Duodenal mucosa (tissue), 2 donors: ENCODE data around the gene MBNL2.
"Not testable (repeated sequence)": the region's sequence is repeated elsewhere in the genome, so short reads cannot be mapped to it uniquely, and the experiment has no call there.

Experiments used
- H3K27ac ChIP-seq: one replicate; pipeline ENCODE4 v1.7.0; 2013; ENCODE audit warnings: low read depth, low read length
- H3K27me3 ChIP-seq, 2 donors: one replicate each; pipeline ENCODE4 v1.7.0; 2013; ENCODE audit warnings: low read length in 2 of 2, control low read depth in 1 of 2; ENCODE audit not compliant: insufficient read depth in 2 of 2, control insufficient read depth in 1 of 2
- H3K36me3 ChIP-seq, 2 donors: one replicate each; pipeline ENCODE4 v1.7.0; 2013; ENCODE audit warnings: low read length in 2 of 2, control low read depth in 1 of 2; ENCODE audit not compliant: insufficient read depth in 2 of 2, control insufficient read depth in 1 of 2
- H3K4me1 ChIP-seq, 2 donors: one replicate each; pipeline ENCODE4 v1.7.0; 2013; ENCODE audit warnings: low read length in 2 of 2, control low read depth in 1 of 2; ENCODE audit not compliant: insufficient read depth in 2 of 2, control insufficient read depth in 1 of 2
- H3K4me3 ChIP-seq, 2 donors: one replicate each; pipeline ENCODE4 v1.7.0; 2013; ENCODE audit warnings: low read length in 2 of 2, low read depth in 1 of 2
- H3K9ac ChIP-seq, 2 donors: one replicate each; pipeline ENCODE4 v1.7.0; 2013; ENCODE audit warnings: low read length in 2 of 2, low read depth in 1 of 2
- H3K9me3 ChIP-seq, 2 donors: one replicate each; pipeline ENCODE4 v1.7.0; 2013; ENCODE audit warnings: low read length in 2 of 2, control low read depth in 1 of 2; ENCODE audit not compliant: control insufficient read depth in 1 of 2

Gene MBNL2

DNA sequence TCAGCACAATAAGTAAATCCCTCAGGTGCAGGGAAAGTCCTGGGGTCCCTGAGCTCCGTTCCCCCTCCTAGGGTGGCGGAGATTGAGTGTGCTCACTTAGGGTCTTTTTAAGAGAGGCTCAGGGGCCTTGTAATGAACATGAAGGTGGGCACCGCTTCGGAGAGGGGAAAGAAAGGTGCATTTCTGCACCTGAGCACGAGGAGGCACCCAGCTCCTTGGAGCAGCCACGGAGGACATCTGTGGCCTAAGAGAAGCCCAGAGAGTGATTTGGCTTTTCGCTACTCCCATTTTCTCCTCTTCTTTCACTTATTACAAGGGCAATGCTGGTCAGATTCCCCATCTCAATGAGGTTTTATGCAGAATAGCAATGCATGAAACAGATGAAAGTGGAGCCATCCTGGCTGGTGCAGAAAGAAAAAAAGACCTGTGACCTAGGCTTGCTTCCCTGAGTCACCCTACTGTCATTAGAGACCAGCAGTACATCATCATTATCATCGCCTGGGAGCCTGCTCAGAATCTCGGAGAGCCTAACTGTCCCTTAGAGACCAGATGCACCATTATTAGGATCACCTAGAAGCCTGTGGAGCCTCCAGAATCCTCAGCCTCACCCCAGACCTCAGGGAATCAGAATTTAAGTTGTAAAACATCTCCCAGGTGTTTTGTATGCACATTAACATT lies 125.3 kb downstream of the MBNL2 start:
- no peaks in the 10 kb centered on the region for H3K27me3 ChIP-seq
- H3K9ac ChIP-seq: no peak overlapping the region
- H3K27ac ChIP-seq: no peak overlapping the region
- no peak overlapping the region for H3K4me3 ChIP-seq
- peaks cover 12 to 24% of the 10 kb centered on the region in 2 donors for H3K4me1 ChIP-seq
- H3K36me3 ChIP-seq: peaks cover 17 to 45% of the 10 kb centered on the region in 2 donors
- H3K9me3 ChIP-seq: peaks cover 0 to 9% of the 10 kb centered on the region in 2 donors

DNA sequence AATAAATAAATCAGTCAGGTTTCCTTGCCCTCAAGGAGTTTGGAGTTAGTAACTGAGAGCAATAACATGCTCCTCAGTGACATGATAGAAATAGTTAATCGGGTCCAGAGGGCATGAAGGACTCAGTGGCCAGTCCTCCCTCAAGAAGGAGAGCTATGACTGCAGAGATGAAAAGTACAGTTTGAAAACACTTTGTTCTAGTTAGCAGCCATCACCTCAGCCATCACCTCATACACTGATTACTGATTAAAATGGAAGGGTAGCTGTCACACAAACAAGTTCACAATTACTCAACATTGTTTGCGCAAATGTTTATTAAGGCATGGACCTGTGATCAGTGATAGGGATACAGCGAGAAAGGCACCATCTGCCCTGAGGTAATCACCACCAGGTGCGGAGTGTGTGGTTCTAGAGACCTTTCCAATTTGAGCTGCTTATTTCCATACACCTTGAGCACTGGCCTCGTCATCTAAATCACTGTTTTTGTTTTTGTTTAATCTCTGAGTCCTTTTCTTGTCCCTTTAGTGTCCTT lies 126.5 kb downstream of the MBNL2 start:
- H3K9ac ChIP-seq: no peak overlapping the region
- peaks cover 22 to 51% of the 10 kb centered on the region in 2 donors for H3K36me3 ChIP-seq
- H3K27ac ChIP-seq: no peak overlapping the region
- H3K4me3 ChIP-seq: no peak overlapping the region
- H3K4me1 ChIP-seq: peaks cover under 1 to 12% of the 10 kb centered on the region in 2 donors
- H3K9me3 ChIP-seq: peaks cover 0 to 9% of the 10 kb centered on the region in 2 donors
- H3K27me3 ChIP-seq: no peaks in the 10 kb centered on the region

DNA sequence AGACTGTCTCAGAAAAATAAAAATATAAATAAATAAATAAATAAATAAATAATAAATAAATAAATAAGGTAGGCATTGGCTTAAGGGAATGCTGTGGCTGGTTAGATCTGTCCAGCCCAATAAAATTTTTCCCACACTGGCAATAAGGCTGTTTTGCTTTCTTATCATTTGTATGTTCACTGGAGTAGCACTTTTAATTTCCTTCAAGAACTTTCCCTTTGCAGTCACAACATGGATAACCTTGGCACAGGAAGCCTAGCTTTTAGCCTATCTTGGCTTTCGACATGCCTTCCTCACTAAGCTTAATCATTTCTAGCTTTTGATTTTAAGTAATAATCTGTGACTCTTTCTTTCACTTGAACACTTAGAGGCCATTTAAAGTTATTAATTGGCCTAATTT lies 129.9 kb downstream of the MBNL2 start:
- H3K9ac ChIP-seq, H3K9me3 ChIP-seq, H3K4me3 ChIP-seq, H3K4me1 ChIP-seq, H3K27me3 ChIP-seq, H3K27ac ChIP-seq: not testable (repeated sequence)
- H3K36me3 ChIP-seq: peaks cover 27 to 60% of the 10 kb centered on the region in 2 donors

DNA sequence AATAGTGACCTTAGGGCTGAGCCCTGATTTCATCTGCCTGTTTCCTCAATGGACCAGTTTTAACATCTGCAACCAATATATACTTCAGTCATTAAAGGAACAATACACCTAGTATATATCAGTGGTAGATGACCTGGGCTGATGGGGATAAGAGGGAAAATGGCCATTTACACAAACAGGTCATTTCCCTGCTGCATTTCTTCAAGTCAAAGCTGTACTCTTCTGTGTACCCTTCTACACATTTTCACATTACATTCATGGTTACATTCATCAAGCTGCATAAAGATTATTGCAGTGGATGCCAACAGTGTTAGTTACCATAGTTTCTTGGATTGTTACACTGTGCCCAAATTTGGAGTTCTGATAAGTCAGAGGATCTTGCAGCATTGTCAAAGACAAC lies 130.7 kb downstream of the MBNL2 start:
- H3K4me3 ChIP-seq: no peak overlapping the region
- no peaks in the 10 kb centered on the region for H3K4me1 ChIP-seq
- peaks cover 0 to 9% of the 10 kb centered on the region in 2 donors for H3K9me3 ChIP-seq
- peaks cover 34 to 58% of the 10 kb centered on the region in 2 donors for H3K36me3 ChIP-seq
- H3K27ac ChIP-seq: no peak overlapping the region
- H3K9ac ChIP-seq: no peak overlapping the region
- H3K27me3 ChIP-seq: no peaks in the 10 kb centered on the region

DNA sequence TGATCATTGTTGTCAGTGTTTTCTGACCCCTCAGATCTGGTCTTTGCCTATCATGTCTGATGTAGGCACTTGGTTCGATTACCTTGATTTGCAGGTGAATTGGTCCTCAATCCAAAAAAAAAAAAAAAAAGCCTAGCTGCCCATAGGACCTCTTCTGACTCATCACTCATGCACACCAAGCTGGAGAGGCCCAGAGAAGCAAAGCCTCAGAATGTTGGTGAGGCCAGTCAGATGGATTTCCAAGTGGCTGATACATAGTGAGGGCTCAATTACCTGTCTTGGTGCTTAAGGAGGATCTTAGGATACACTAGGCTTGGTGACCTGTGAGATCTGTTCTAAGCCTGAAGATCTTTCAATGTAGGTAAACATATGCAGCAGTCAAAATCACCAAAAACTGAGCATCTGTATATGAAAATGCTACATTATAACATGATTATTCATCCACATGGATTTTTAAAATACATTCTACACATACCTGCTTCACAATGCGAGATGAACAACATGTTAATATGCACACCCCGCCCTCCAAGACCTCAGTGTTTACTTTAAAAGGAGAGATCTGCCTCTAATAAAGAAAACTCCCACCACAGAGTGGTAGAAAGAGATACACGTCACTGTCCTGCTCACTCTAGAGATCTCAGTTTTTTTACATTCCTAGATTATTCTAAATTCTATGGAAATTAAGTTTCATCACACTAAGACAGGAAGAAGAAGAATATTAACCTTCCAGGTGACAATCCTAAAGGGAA lies 132.0 kb downstream of the MBNL2 start:
- Histone ChIP-seq H3K27ac (no peak overlapping the region), H3K27me3 (no peaks in the 10 kb centered on the region), H3K36me3 (peaks cover 28 to 52% of the 10 kb centered on the region in 2 donors), H3K9me3 (peaks cover 0 to 9% of the 10 kb centered on the region in 2 donors), H3K9ac (no peak overlapping the region), H3K4me1 (no peaks in the 10 kb centered on the region), H3K4me3 (no peak overlapping the region)

DNA sequence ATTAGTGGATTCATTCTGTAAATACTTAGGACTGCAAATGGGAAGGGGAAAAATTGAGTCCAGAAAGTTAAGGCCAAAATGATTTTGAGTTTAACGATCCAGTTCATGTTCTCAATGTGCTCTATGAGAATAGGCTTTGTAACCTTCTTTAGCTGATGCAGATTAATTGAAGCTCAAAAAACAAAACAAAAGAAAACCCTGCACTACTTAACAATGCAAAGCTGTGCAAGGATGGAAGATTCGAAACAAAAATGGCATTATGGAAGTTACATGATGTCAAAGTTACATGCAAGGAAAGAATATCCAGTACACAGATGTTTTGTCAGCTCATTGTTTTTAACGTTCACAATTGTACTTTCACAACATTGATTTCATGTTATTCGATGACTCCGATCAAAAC lies 132.7 kb downstream of the MBNL2 start:
- no peak overlapping the region for H3K9ac ChIP-seq
- H3K4me3 ChIP-seq: no peak overlapping the region
- no peak overlapping the region for H3K27ac ChIP-seq
- peaks cover 21 to 45% of the 10 kb centered on the region in 2 donors for H3K36me3 ChIP-seq
- H3K27me3 ChIP-seq: no peaks in the 10 kb centered on the region
- H3K4me1 ChIP-seq: no peaks in the 10 kb centered on the region
- peaks cover 0 to 9% of the 10 kb centered on the region in 2 donors for H3K9me3 ChIP-seq

DNA sequence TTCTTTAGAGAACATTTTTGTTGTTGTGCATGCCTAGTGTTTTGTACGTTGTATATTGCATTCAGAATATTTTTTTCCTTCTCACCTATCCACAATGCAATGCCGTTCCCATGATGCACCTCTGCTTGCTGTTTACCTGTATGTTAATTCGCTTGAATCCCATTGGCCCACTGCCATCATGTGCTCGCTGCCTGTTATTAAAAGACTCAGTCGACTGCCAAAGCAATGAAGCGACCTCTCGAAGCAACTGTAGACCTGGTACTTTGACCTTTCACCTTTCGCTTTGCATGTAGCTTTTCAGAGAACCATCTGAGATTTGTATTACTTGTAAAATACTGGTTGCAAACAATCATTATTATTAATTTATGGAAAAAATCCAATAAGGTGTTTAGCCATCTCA lies 134.5 kb downstream of the MBNL2 start:
- no peaks in the 10 kb centered on the region for H3K4me1 ChIP-seq
- no peak overlapping the region for H3K27ac ChIP-seq
- H3K4me3 ChIP-seq: no peak overlapping the region
- H3K9ac ChIP-seq: no peak overlapping the region
- peaks cover 24 to 41% of the 10 kb centered on the region in 2 donors for H3K36me3 ChIP-seq
- no peaks in the 10 kb centered on the region for H3K27me3 ChIP-seq
- no peaks in the 10 kb centered on the region for H3K9me3 ChIP-seq

DNA sequence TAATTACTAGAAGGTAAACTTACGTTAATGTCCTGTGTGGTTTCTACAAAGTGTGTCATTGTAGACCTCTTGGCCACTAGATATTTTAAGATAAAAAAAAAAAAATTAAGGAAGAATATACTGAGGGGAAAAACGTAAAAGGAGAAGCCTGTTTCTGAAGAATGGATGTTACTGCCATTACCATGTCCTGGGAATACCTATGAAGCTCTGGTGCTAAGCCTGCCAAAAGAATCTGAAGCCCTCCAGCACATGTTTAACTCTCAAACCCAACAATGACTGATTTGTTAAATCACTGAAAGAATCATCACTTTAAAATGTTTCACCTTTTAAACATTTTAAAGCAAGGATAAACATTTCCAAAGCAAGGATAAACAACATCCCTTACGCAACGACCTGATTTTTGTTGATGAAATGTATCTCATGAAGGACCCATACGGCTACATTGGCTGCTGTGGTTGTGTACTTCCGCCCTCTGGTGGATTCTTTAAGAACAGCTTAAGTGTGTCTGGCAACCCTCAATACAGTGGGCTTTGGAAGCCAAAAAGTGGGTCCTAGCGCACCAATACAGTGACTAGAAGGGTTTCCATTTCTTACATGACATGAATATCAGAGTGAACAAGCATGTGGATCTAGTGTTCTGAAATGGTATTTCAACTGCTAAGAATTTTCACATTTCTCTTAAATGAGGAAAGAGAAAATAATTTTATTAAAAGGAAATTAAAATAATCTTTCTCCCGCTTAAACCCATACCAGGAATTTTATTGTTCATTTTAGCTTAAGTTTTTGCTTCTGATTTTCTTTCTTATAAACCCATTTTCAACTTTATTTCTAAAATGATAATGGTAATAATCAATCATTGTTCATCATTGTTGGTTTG lies 137.3 kb downstream of the MBNL2 start:
- peaks cover 20 to 27% of the 10 kb centered on the region in 2 donors for H3K36me3 ChIP-seq
- H3K27me3 ChIP-seq: no peaks in the 10 kb centered on the region
- H3K4me3 ChIP-seq: no peak overlapping the region
- H3K4me1 ChIP-seq: no peaks in the 10 kb centered on the region
- H3K27ac ChIP-seq: no peak overlapping the region
- no peak overlapping the region for H3K9ac ChIP-seq
- no peaks in the 10 kb centered on the region for H3K9me3 ChIP-seq

DNA sequence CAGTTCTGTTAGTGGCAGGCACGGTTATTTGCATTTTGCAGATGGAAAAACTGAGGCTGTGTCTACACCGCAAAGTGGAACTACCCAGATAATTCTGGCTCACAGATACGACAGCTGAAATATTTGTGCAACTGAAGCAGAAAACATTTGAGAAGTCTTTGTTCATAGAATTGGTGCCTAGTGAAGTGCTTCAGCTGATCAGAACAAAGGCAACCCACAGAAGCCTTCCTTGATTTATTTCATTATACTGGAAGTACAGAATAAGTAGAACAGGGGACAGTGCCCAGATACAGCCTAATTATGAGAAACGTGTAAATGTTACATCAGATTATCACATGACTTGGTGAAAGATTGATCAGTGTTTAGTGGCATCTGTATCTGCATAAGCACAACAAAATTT lies 138.5 kb downstream of the MBNL2 start:
- H3K27ac ChIP-seq: no peak overlapping the region
- no peak overlapping the region for H3K9ac ChIP-seq
- no peaks in the 10 kb centered on the region for H3K27me3 ChIP-seq
- H3K36me3 ChIP-seq: peaks cover 15 to 24% of the 10 kb centered on the region in 2 donors
- H3K4me3 ChIP-seq: no peak overlapping the region
- no peaks in the 10 kb centered on the region for H3K4me1 ChIP-seq
- no peaks in the 10 kb centered on the region for H3K9me3 ChIP-seq
